Liver (tissue), 3 donors: ENCODE data around the gene SRSF5.

Experiments used
- CTCF ChIP-seq: fragments of 150-350 bp; IDR thresholded peaks from 2 replicates; pipeline ENCODE4 v1.5.1; 2017; ENCODE audit warnings: improper control_type of control experiment, low read depth, low read length; ENCODE audit not compliant: missing input control
- EGR1 ChIP-seq, 2 donors: IDR thresholded peaks; 2 replicates each; pipeline ENCODE4 v1.6.1; 2016 to 2018; ENCODE audit warnings: antibody characterized with exemption in 2 of 2, low read depth in 2 of 2
- TF ChIP-seq, protein P1 (sequence below): IDR thresholded peaks from 2 replicates; pipeline ENCODE4 v1.6.1; 2016; ENCODE audit warnings: antibody characterized with exemption
- donor health status: healthy.
- donor health status: healthy.

DNA sequence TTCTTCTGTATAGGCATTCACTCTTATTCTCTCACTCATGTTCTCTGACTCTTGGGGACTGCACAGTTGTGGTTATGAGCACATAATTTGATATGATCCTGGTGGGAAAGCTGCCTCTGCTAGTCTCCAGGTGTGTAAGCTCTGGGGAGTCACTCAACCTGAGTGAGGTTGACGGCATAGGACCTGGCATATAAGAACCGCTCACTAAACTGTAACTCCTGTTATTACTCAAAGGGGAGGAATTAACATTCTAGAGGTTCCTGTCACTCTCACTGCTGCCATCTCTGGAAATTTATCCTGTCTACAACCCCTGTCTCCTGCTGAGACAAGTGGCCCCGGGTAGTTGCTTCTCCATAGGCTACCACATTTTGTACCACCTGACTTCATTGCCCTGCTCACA is 14.0 kb downstream of the SRSF5 start:
- TF ChIP-seq, protein P1, sequence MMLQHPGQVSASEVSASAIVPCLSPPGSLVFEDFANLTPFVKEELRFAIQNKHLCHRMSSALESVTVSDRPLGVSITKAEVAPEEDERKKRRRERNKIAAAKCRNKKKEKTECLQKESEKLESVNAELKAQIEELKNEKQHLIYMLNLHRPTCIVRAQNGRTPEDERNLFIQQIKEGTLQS, result no peak
- TF ChIP-seq EGR1 (IDR thresholded peaks at IDR 0.05; ENCODE audit: low read depth in 2 of 2), result no peak
- no peak for TF ChIP-seq CTCF
